ENCODE results near the gene KCNH1.

Gene KCNH1, protein sequence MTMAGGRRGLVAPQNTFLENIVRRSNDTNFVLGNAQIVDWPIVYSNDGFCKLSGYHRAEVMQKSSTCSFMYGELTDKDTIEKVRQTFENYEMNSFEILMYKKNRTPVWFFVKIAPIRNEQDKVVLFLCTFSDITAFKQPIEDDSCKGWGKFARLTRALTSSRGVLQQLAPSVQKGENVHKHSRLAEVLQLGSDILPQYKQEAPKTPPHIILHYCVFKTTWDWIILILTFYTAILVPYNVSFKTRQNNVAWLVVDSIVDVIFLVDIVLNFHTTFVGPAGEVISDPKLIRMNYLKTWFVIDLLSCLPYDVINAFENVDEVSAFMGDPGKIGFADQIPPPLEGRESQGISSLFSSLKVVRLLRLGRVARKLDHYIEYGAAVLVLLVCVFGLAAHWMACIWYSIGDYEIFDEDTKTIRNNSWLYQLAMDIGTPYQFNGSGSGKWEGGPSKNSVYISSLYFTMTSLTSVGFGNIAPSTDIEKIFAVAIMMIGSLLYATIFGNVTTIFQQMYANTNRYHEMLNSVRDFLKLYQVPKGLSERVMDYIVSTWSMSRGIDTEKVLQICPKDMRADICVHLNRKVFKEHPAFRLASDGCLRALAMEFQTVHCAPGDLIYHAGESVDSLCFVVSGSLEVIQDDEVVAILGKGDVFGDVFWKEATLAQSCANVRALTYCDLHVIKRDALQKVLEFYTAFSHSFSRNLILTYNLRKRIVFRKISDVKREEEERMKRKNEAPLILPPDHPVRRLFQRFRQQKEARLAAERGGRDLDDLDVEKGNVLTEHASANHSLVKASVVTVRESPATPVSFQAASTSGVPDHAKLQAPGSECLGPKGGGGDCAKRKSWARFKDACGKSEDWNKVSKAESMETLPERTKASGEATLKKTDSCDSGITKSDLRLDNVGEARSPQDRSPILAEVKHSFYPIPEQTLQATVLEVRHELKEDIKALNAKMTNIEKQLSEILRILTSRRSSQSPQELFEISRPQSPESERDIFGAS

DNA sequence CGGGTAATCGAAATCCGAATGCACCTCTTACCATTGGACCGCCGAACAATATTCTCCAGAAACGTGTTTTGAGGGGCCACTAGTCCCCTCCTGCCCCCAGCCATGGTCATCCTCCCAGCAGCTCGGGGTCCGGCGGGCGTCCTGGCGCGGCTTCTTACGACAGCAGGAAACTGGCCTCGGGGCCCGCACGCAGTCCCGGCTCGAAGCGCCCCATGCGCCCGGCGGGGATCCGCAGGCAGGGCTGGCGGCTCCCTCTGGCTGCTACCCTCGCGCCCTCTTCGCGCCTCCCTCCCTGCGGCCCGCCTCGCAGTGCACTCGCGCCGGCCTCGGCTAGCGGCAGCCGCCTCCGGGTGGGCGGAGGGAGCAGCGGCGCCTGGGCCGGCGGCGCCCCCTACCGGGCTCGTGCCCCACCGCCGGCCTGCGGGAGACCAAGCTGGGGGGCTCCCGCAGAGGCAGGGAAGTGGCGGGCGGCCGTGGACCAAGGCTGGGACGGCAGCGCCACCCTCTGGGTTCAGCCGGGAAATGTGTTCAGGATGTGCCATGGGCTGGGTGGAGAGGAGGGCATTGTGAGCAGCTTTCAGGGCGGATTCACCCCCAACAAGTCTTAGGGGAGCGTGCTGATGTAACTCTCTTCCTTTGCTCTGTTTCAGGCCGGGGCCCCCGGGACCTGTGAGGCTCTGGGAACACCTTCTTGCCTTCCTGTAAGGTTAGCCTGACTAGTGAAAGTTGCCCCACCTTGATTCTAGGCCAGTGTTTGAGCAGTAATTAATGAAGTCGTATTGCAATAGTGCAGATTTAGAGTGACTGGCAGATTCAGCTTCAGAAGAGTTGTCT is at the start of gene KCNH1:
Gene KCNH1 (minus strand): TSS at position 313 of the 834 bp plus-strand sequence. CDS start 203 bp downstream, at position 110.
- peak; percentile 59 for DNase-seq

DNA sequence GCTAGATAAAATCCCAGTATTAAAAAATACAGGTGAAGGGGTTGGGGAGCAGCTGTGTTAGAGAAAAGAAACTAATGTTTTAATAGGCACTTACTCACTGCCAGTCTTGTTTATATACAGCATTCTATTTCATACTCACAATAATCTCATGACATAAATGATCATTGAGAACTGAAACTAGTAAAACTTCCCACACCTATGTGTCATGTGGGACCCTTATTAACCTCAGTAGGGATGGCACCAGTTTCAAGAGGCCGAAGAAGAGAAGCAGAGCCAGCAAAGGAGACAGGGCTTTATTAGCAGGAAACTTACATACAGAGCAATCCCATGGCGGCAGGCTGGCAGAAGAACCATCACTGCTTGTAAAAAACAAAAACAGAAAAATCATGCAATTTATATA is 48.8 kb upstream of the KCNH1 start:
- peak; percentile 8 for DNase-seq

DNA sequence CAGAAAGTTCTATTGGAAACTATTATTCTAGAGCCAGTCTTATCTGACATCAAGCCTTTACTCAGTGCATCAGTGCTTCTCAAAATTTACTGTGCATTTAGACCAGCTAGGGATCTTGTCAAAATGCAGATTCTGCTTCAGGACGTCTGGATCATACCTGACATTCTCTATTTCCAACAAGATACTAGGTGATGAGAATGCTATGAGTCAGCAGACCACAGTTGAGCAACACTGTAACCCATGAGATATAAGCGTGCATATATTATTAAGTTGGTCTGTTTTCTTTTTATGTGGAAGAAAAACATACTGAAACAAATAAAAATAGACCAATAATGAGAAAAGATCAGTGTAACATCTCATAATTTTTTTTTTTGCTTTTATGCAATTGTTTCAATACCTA is 40.4 kb upstream of the KCNH1 start:
- no peak for DNase-seq

DNA sequence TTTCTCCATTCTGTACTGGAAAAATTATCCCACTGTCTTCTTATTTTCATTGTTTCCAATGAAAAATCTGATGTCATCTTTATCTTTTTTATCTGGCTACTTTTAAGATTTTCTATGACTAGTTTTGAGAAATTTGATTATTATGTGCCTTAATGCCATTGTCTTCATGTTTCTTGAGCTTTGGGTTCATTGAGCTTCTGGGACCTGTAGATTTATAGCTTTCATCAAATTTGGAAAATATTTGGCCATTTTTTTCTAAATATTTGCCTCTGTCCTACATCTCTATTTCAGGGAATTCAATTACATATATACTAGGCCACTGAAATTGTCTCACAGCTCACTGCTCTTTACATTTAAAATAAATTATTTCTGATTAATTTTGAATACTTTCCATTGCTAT is 38.7 kb upstream of the KCNH1 start:
- DNase-seq: no peak

DNA sequence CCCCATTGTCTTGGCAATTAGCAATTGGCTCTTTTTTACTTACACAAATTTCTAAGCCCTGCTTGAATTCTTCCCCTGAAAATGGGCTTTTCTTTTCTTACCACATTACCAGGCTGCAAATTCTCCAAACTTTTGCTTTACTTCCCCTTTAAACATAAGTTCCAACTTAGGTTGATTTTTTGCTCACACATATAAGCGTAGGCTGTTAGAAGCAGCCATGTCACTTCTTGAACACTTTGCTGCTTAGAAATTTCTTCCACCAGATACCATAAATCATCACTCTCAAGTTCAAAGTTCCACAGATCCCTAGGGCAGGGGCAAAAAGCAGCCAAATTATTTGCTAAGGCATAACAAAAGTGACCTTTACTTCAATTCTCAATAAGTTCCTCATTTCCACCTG is 35.4 kb upstream of the KCNH1 start:
- no peak for DNase-seq

DNA sequence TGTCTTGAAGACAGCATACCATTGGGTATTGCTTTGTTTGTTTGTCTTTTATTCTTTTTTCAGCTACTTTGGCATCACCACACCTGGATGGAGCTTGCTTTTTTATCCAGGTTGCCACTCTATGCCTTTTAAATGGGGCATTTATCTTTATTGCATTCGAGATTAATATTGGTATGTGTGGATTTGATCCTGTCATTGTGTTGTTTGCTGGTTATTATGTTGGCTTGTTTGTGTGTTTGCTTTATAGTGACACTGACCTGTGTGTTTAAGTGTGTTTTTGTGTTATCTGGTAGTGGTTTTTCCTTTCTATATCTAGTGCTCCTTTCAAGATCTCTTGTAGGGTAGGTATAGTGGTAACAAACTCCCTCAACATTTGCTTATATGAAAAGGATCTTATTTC is 24.9 kb upstream of the KCNH1 start:
- no peak for DNase-seq

DNA sequence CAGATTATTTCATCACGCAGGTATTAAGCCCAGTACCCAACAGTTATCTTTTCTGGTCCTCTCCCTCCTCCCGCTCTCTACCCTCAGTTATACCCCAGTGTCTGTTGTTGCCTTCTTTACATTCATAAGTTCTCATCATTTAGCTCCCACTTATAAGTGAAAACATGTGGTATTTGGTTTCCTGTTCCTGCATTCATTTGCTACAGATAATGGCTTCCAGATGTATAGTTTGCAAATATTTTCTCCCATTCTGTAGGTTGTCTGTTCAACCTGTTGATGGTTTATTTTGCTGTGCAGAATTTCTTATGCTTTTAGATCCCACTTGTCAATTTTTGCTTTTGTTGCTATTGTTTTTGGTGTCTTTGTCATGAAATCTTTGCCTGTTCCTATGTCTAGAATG is 21.1 kb upstream of the KCNH1 start:
- no peak for DNase-seq

DNA sequence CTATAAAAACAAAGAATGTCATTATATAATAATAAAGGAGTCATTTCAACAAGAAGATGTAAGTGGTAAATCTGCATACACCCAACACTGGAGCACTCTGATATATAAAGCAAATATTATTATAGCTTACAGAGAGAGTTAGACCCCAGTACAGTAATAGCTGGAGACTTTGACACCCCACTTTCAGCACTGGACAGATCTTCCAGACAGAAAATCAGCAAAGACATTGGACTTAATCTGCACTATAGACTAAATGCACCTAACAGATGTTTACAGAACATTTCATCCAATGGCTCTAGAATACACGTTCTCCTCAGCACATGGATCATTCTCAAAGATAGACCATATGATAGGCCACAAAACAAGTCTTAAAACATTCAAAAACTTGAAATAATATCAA is 20.0 kb upstream of the KCNH1 start:
- no peak for DNase-seq

DNA sequence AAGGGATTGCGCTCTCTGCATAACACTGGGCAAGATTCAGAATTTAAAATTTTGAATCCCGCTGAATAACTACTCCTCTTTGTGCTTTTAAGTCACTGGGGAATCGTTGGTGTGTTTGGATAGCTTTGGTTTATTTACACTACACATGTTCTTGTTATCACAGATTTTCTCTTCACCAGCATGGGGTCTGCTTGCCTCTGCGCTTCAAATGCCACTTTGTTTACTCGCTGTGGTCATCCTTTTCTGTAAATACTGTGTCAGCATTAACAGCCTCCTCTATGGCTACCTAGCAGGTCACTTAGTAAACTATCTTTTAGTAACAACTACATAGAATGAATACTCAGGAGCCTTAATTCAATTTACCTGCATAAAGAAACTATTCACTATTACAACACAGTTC is 14.4 kb upstream of the KCNH1 start:
- no peak for DNase-seq

DNA sequence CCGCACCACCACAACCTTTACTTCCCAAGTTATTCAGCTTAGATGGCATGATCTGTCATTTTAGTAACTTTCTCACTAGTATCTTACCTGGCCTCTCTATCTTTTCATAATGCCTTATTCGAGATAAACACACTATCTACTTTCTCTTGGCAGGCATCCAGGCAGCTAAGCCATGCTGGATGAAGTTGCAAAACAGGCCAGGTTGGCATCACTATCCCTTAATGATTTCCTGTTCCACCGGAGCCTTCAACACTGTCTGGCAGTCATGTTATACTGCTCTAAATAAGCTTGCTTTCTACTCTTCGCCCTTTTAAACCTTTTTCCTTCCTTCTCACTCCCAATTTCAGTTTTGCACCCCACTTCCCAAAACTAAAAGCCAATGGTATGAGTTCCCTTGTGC is 12.0 kb upstream of the KCNH1 start:
- DNase-seq: no peak

DNA sequence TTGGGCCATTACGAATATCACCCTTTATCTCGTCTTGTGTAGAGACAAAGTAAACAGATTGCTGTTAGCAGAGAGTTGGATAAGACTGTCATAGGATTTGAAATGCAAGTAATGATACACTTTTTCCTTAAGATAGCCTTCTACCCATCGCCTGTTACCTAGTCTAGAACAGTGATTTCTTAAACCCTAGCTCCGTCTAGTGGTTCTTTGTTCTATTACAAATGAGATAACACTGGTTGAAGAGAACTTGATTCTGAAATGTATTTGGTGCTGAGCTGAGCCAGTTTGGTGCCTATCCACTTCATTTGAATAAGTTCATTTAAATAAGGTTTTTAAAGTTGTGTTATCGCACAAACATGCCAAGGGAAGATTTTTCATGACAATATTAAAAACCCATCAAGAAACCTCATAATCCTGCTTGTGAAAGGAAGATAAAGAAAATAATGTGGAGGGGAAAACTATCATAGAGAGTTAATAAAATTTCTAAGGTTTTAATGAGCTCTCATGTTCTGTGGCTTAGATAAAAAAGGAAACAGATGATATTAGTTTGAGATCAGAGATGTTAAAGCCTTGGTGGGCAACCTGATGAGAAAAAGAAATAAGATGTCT is 1.5 kb upstream of the KCNH1 start:
- peak; percentile 25 for DNase-seq

DNA sequence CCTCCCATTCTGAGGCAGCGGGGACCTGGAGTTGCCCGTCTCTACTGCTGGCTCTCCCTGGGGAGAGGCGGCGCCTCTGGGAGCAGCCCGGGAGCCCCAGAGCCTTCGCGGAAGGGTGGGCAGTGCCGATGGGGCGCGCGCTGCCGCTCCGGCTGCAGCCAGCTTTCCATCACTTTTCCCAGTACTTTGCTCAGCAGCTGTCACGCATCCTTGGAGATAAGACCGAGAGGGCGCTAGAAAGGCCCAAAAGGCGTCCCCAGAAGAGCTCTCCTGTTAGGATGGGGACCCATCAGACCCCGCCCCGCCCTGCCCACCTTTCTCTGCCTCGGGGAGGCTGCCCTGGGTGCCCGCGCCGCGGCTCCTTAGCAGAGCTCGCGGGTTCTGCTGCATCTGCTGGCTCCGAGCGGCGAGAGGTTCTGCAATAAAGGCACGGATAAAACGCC is 534 bp downstream of the KCNH1 start:
- DNase-seq: no peak

DNA sequence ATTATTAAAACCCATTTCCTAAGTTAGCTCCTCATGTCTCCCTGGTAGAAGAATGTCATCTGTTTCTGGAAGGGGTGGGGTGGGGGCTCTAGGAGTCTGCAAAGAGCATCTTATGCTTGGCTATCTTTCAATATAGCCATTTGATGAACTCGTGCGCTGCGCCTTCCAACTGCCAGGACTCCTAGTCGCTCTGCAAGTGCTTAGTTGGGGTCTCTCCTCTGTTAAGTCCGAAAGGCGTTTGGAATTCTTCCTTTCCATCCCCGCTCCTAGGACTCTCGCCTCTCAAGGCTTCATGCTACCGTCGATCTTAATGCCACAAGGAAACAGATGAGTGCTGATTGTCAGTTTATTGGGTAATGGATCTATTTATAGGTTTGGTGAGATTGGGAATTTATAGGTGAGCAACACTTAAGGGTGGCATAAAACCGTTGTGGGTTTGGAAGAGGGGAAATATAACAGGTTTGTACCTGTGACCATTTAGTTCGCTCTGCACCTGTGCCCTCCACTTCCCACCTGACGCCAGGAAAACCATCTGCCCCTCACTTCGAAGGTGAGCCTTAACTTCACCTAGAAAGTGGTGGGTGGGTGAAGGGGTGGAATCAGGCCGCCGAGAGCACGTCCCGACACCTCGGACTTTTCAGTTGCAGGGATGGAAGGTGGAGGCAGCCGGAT is 1.1 kb downstream of the KCNH1 start:
- DNase-seq: no peak

DNA sequence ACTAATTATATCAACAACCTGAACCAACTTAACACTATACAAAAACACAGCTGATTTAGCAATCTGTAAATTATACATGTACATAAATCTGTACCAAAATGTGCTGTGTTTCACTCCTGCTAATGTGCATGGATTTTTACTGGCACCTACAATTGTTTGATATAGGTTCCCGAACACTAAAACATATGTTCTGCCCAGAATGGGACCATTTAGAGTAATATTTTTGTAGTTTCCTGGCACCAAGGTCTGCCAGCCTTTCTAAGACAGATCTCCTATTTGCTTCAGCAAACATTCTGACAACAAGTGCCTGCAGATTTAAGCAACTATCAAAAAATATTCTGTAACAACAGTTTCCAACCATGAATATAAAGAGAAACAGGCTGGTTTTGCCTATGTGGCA is 4.2 kb downstream of the KCNH1 start:
- DNase-seq: no peak

DNA sequence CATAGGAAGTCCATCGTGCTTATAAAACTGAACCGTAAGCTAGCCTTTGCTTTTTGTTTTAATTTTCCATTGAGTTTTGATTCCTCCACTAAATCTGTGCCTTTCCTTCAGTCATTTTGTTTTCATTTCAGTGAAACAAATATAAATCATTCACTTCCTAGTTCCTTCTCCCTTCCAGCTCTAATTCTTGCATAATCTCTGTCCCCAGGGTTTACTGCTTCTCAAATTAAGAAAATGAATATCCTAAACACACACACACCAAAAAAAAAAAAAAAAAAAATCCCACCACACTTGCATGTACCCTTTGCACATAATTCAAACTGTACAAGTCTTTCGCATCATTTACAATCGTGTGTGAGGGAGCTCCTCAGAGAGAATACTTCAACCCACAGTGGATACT is 6.8 kb downstream of the KCNH1 start:
- no peak for DNase-seq

DNA sequence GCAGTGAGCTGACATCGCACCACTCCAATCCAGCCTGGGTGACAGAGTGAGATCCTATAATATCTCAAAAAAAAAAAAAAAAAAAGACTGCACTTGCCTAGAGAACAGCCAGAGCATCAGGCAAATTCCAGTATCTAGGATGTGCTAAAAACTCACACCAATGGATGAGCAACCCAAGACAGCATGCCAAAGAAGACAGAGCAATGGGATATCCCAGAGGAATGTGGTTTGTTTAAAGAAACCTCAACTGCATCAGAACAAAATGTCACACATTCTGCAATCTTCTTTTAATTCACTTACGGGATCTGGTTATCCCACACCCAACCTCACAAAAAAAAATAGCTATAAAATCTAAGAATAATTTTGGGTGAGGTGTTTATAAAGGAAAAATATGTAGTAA is 7.3 kb downstream of the KCNH1 start:
- DNase-seq: no peak

DNA sequence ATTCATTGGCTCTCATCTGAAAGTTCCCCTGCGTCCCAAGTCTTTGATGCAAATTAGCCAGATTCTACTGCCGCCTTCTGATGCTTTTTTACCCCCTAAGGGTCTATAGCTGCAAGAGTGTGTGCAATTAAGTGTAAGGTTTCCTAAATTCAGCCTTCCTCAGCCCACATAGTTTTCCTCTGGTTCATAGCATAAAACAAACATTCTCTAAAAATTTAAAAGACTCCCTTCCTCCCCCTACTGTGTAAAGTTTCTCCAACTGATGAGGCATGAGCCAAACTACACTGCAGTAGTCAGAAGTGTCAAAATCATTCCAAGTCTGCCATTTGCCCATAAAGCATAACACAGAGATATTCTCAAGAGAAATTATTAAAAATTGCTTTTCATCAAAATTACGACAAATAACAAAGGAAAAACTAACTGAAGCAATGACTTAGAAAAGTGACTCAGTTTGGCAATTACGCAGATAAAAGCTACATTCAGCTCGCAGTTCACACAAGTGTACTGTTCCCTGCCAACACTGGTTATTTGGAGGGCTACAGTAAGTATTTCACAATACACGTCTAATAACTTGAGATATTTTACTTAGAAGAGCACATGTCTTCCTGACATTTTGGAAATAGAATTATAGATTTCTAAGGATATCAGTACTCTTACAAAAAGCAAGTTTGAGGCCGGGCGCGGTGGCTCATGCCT is 15.4 kb downstream of the KCNH1 start:
- DNase-seq: no peak

DNA sequence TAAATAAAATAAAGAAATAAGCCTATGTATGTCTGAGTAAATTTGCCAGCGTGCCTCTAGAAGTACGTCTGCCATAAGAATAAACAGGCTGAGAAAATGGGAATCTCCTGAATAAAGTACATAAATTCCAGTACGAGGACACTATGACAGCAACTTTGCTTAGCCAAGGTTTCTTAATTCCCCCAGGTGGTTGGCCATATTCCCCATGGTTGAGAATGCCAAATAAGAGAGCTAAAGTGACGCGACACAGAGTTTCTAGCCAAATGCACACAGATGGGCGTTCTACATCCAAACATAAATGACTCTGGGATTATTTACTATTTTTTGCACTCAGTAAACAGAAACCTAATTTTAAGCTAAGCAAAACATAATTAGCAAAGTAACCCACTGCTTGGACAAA is 19.5 kb downstream of the KCNH1 start:
- DNase-seq: no peak

DNA sequence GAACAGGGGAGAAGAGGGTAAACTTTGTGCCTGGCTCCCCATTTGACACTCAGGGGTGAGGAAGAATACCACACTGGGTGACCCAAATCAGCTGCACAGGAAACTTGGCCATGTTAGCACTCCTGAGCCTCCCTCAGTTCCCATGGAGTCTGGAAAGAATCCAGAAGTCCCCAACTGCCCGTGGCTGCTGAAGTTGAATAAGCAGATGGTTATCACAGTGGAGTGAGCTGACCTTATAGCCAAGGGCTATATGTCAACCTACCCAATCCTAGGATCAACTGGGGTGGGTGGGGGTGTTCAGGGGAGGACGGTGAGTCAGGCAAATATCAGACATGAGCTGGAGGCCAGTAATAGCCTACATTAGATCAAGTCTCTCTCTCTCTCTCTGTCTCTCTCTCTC is 20.4 kb downstream of the KCNH1 start:
- no peak for DNase-seq

DNA sequence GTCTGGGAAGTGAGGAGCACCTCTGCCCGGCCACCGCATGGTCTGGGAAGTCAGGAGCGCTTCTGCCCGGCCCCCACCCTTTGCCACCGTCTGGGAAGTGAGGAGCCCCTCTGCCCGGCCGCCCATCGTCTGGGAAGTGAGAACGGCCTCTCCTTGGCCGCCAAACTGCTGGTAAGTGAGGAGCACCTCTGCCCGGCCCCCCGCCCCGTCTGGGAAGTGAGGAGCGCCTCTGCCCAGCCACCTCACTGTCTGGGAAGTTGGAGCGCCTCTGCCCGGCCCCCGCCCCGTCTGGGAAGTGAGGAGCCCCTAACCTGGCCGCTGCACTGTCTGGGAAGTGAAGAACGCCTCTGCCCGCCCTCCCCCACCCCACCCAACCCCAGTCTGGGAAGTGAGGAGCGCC is 22.6 kb downstream of the KCNH1 start:
- no peak for DNase-seq

DNA sequence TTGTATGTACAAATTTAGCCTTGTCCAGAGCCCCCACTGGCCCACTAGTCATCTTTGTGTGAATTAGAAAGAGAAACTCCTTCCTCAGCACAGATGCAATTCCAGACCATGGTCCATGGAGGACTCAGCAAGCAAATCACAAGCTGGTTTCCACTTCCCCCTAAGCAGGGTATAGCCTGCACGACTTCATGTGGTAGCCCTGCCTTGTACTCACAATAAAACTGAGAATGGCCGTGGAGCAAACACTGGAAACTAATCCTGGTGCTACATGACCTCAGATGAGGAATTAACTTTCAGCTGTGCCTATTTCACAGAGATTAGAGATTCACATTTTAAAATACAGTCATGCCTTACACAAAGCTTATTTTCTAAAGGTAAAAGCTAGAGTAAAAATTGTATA is 32.5 kb downstream of the KCNH1 start:
- DNase-seq: no peak
